HCT116 (cell line): ENCODE measurements around the gene FNDC3A. TPM values are rescaled to one million over a fixed set of nuclear protein-coding genes. Genes with fewer than 3 reads are reported as not detected.

Experiments
- ATAC-seq: fragments of 200-7000 bp; cut with Tn5 transposase; 2 replicates; pipeline ENCODE4 v1.9.1; 2020; ENCODE audit warnings: mild to moderate bottlenecking, moderate library complexity
- BruUV-seq: library from RNA; stranded (reverse); fragments of 400-500 nt; replicated peaks from 2 replicates; lab custom pipeline; 2021; lab: Mats Ljungman, UMichigan
- CTCF ChIA-PET: fragments of 300-600 bp; sonication (Branson Sonifier 250); formaldehyde crosslinking; loops from one replicate; lab custom pipeline; 2021; ENCODE audit warnings: antibody characterized with exemption; lab: Charles Lee
- POLR2A ChIA-PET: fragments of 300-600, 350-600 bp; sonication (Branson Sonifier 250); formaldehyde crosslinking; loops from one replicate; lab custom pipeline; 2021; ENCODE audit warnings: antibody characterized with exemption; lab: Charles Lee
- RAD21 ChIA-PET, 2 experiments: fragments of 300-600 bp; sonication (Branson Sonifier 250); formaldehyde crosslinking; loops; one replicate each; lab custom pipeline; 2023; ENCODE audit warnings: low total read pairs in 2 of 2; ENCODE audit not compliant: uncharacterized antibody in 2 of 2, unreplicated experiment in 2 of 2, low non-redundant PET in 1 of 2; lab: Charles Lee
- DNase-seq: peaks from one replicate; pipeline ENCODE4 v3.0.0-alpha.2; 2010; ENCODE audit warnings: low read depth, low spot score
- H2AFZ ChIP-seq: fragments of 200-600 bp; shearing (Covaris generic), sonication (generic); 2 replicates; pipeline ENCODE4 v1.6.1; 2017; ENCODE audit warnings: low read depth, mixed run types, mixed read lengths, antibody characterized with exemption, low read length; ENCODE audit not compliant: poor library complexity, severe bottlenecking
- H3K27ac ChIP-seq: 2 replicates; pipeline ENCODE4 v1.5.1; 2012; ENCODE audit warnings: low read depth, low read length
- H3K27me3 ChIP-seq: fragments of 200-600 bp; sonication (generic); 2 replicates; pipeline ENCODE4 v1.6.1; 2016; ENCODE audit warnings: mixed run types, low read length, mixed read lengths; ENCODE audit not compliant: insufficient read depth
- H3K36me3 ChIP-seq, 2 experiments: fragments of 200-500 bp in 1 of 2; fragments of 200-600 bp in 1 of 2; sonication (Bioruptor generic) in 1 of 2; sonication (generic) in 1 of 2; 2 replicates each; pipeline versions ENCODE4 v1.5.1 to v1.6.1; 2014 to 2016; ENCODE audit warnings: low read length in 2 of 2, inconsistent platforms in 1 of 2, mixed read lengths in 1 of 2, mixed run types in 1 of 2; ENCODE audit not compliant: insufficient read depth in 2 of 2, control insufficient read depth in 1 of 2
- H3K4me1 ChIP-seq, 2 experiments: fragments of 200-600 bp in 1 of 2; sonication (generic) in 1 of 2; 2 replicates each; pipeline versions ENCODE4 v1.5.1 to v1.6.1; 2012 to 2017; ENCODE audit warnings: low read length in 2 of 2, inconsistent platforms in 1 of 2, mild to moderate bottlenecking in 1 of 2, mixed read lengths in 1 of 2, mixed run types in 1 of 2, moderate library complexity in 1 of 2; ENCODE audit not compliant: insufficient read depth in 2 of 2, control insufficient read depth in 1 of 2
- H3K4me2 ChIP-seq: fragments of 200-600 bp; sonication (generic); 2 replicates; pipeline ENCODE4 v1.6.1; 2017; ENCODE audit warnings: mixed run types, low read length, mixed read lengths
- H3K4me3 ChIP-seq, 2 experiments: fragments of 200-600 bp in 1 of 2; sonication (generic) in 1 of 2; replicated peaks in 1 of 2; 2 replicates each; pipeline ENCODE4 v1.5.1; 2011 to 2016; ENCODE audit warnings: low read length in 2 of 2, control low read depth in 1 of 2, low read depth in 1 of 2, mild to moderate bottlenecking in 1 of 2, mixed read lengths in 1 of 2, mixed run types in 1 of 2
- H3K79me2 ChIP-seq: fragments of 200-600 bp; sonication (generic); 2 replicates; pipeline ENCODE4 v1.6.1; 2017; ENCODE audit warnings: mild to moderate bottlenecking, mixed run types, low read length, moderate library complexity, mixed read lengths; ENCODE audit not compliant: insufficient read depth
- H3K9ac ChIP-seq: fragments of 200-600 bp; sonication (generic); 2 replicates; pipeline ENCODE4 v1.6.1; 2016; ENCODE audit warnings: low read length, mixed read lengths
- H3K9me2 ChIP-seq: fragments of 200-600 bp; sonication (generic), shearing (Covaris generic); 2 replicates; pipeline ENCODE4 v1.6.1; 2017; ENCODE audit warnings: mixed run types, mild to moderate bottlenecking, moderate library complexity; ENCODE audit not compliant: insufficient read depth
- H3K9me3 ChIP-seq, 2 experiments: fragments of 200-500 bp in 1 of 2; fragments of 200-600 bp in 1 of 2; sonication (Bioruptor generic) in 1 of 2; sonication (generic) in 1 of 2; 2 replicates each; pipeline ENCODE4 v1.6.1; 2014 to 2017; ENCODE audit warnings: low read length in 2 of 2, mixed read lengths in 2 of 2, inconsistent platforms in 1 of 2, low read depth in 1 of 2, mild to moderate bottlenecking in 1 of 2, mixed run types in 1 of 2, moderate library complexity in 1 of 2; ENCODE audit not compliant: control insufficient read depth in 1 of 2, insufficient read depth in 1 of 2
- H4K20me1 ChIP-seq: fragments of 200-600 bp; sonication (generic), shearing (Covaris generic); 2 replicates; pipeline ENCODE4 v1.6.1; 2017; ENCODE audit warnings: mixed run types, mild to moderate bottlenecking, moderate library complexity; ENCODE audit not compliant: insufficient read depth
- ATF3 ChIP-seq: IDR thresholded peaks from 2 replicates; pipeline ENCODE4 v1.6.1; 2012
- CBX3 ChIP-seq: IDR thresholded peaks from 2 replicates; pipeline ENCODE4 v1.6.1; 2012; ENCODE audit warnings: low read depth
- EGR1 ChIP-seq: IDR thresholded peaks from 2 replicates; pipeline ENCODE4 v1.6.1; 2012; ENCODE audit warnings: low read depth
- EZH2 ChIP-seq: fragments of 200-600 bp; sonication (generic); IDR thresholded peaks from 2 replicates; pipeline ENCODE4 v1.6.1; 2017; ENCODE audit warnings: antibody characterized with exemption, mixed run types
- EZH2phosphoT487 ChIP-seq: fragments of 200-600 bp; IDR thresholded peaks from 2 replicates; pipeline ENCODE4 v1.6.1; 2018; ENCODE audit warnings: antibody characterized with exemption, borderline replicate concordance
- JUND ChIP-seq: IDR thresholded peaks from 2 replicates; pipeline ENCODE4 v1.6.1; 2012
- MAX ChIP-seq: IDR thresholded peaks from 2 replicates; pipeline ENCODE4 v1.6.1; 2012
- POLR2A ChIP-seq: IDR thresholded peaks from 2 replicates; pipeline ENCODE4 v1.7.0; 2011; ENCODE audit warnings: borderline replicate concordance; ENCODE audit not compliant: insufficient read depth, insufficient read length; ENCODE audit errors: extremely low read depth
- POLR2AphosphoS5 ChIP-seq: IDR thresholded peaks from 2 replicates; pipeline ENCODE4 v1.6.1; 2011; ENCODE audit warnings: mild to moderate bottlenecking, low read depth, low read length, moderate library complexity
- SP1 ChIP-seq: IDR thresholded peaks from 2 replicates; pipeline ENCODE4 v1.6.1; 2012; ENCODE audit warnings: low read depth
- SRF ChIP-seq: IDR thresholded peaks from 2 replicates; pipeline ENCODE4 v1.6.1; 2012; ENCODE audit warnings: low read depth
- YY1 ChIP-seq: IDR thresholded peaks from 2 replicates; pipeline ENCODE4 v1.6.1; 2011; ENCODE audit warnings: low read length, low read depth, moderate library complexity, mild to moderate bottlenecking; ENCODE audit not compliant: insufficient replicate concordance; ENCODE audit errors: extremely low read depth
- ZFX ChIP-seq: fragments of 450-650 bp; IDR thresholded peaks from 2 replicates; pipeline ENCODE4 v1.6.1; 2017
- ZNF274 ChIP-seq: fragments of 200-500 bp; sonication (Bioruptor generic); IDR thresholded peaks from 2 replicates; pipeline ENCODE4 v1.6.1; 2014; ENCODE audit warnings: mild to moderate bottlenecking, low read depth, low read length, inconsistent platforms
- intact Hi-C: fragments of 100-400 bp; cut with micrococcal nuclease; formaldehyde crosslinking; loops from 2 replicates; pipeline ENCODE4 v1.10.0; 2022
- total RNA-seq: library from RNA; stranded (reverse); gene quantifications from one replicate; pipeline ENCODE4 v1.2.1, GENCODE V29; 2021; ENCODE audit not compliant: unreplicated experiment

FNDC3A gene
- total RNA-seq, 1 experiment from 2014 or later = 30.5 TPM

GRCh38 chr13:49238621-49239020 is 262.9 kb downstream of the FNDC3A start:
- Histone ChIP-seq H3K27me3 (no peaks in the 10 kb centered on the region), H4K20me1 (no peaks in the 10 kb centered on the region), H3K9me3 (no peaks in the 10 kb centered on the region), H3K4me2 (no peak overlapping the region), H3K9me2 (no peaks in the 10 kb centered on the region), H2AFZ (no peak overlapping the region), H3K27ac (no peak overlapping the region), H3K9ac (no peak overlapping the region), H3K4me1 (no peaks in the 10 kb centered on the region), H3K36me3 (no peaks in the 10 kb centered on the region), H3K79me2 (no peaks in the 10 kb centered on the region), H3K4me3 (no peak overlapping the region)
- ATAC-seq (no peak), DNase-seq (no peak)
- CTCF ChIA-PET = no interaction called here
- BruUV-seq = no TSS peak
- POLR2A ChIA-PET = no interaction called here
- no peak for TF ChIP-seq EGR1
- TF ChIP-seq ATF3 = no peak
- no peak for TF ChIP-seq MAX
- TF ChIP-seq JUND = no peak
- no peak for TF ChIP-seq SP1
- no peak for TF ChIP-seq POLR2A
- no peak for TF ChIP-seq SRF
- no peak for TF ChIP-seq EZH2phosphoT487
- TF ChIP-seq ZNF274 = no peak
- TF ChIP-seq ZFX = no peak
- TF ChIP-seq POLR2AphosphoS5 = no peak
- no peak for TF ChIP-seq EZH2
- TF ChIP-seq YY1 = no peak
- no peak for TF ChIP-seq CBX3
- RAD21 ChIA-PET = interaction anchor here in 1 of 2 experiments (0.7 kb wide), 1 partner anchor 873 kb away, joined by 3 read pairs; no protein-coding TSS in a partner anchor
- intact Hi-C loops = no loop called here
